GM19193 (cell line): Measurements from ENCODE around the gene CAPN2.

Experiments used
- POLR2A ChIP-seq: IDR thresholded peaks from 4 replicates; pipeline ENCODE4 v1.6.1; 2011; ENCODE audit not compliant: insufficient read depth, insufficient read length; ENCODE audit errors: extremely low read depth

CAPN2 gene

GRCh38 chr1:223758734-223759133 is 46.4 kb downstream of the CAPN2 start:
- no peak for TF ChIP-seq POLR2A

GRCh38 chr1:223759273-223759672 is 46.9 kb downstream of the CAPN2 start:
- TF ChIP-seq POLR2A, result no peak

GRCh38 chr1:223760833-223761232 is 48.5 kb downstream of the CAPN2 start:
- no peak for TF ChIP-seq POLR2A

GRCh38 chr1:223761411-223761810 is 49.1 kb downstream of the CAPN2 start:
- TF ChIP-seq POLR2A, result no peak

GRCh38 chr1:223763251-223763650 is 50.9 kb downstream of the CAPN2 start:
- no peak for TF ChIP-seq POLR2A

- TF ChIP-seq POLR2A, result no peak
Observed at GRCh38 chr1:223763881-223764280, 51.5 kb downstream of the CAPN2 start.

- no peak for TF ChIP-seq POLR2A
Observed at GRCh38 chr1:223765036-223765718, 52.8 kb downstream of the CAPN2 start.

- no peak for TF ChIP-seq POLR2A
Observed at GRCh38 chr1:223765719-223766340, 53.5 kb downstream of the CAPN2 start.

GRCh38 chr1:223770621-223771315 is 58.4 kb downstream of the CAPN2 start:
- TF ChIP-seq POLR2A, result no peak

- TF ChIP-seq POLR2A, result no peak
Observed at GRCh38 chr1:223771469-223771813, 59.1 kb downstream of the CAPN2 start.

- TF ChIP-seq POLR2A, result no peak
Observed at GRCh38 chr1:223771814-223772770, 59.8 kb downstream of the CAPN2 start.

GRCh38 chr1:223772771-223773160 is 60.4 kb downstream of the CAPN2 start:
- TF ChIP-seq POLR2A, result no peak

GRCh38 chr1:223774134-223774814 is 61.9 kb downstream of the CAPN2 start:
- no peak for TF ChIP-seq POLR2A

- TF ChIP-seq POLR2A, result no peak
Observed at GRCh38 chr1:223775054-223775453, 62.7 kb downstream of the CAPN2 start.
